Neural progenitor cell (in vitro differentiated cells): Measurements from ENCODE around the gene SEMA7A.

ENCODE experiments used
- CTCF ChIP-seq: fragments of 200-600 bp; sonication (generic); IDR thresholded peaks from 2 replicates; pipeline ENCODE4 v1.5.1; 2017; ENCODE audit warnings: antibody characterized with exemption, mild to moderate bottlenecking
- EZH2 ChIP-seq: fragments of 200-600 bp; sonication (generic); IDR thresholded peaks from 2 replicates; pipeline ENCODE4 v1.6.1; 2017; ENCODE audit warnings: antibody characterized with exemption, mild to moderate bottlenecking, moderate library complexity
- EZH2phosphoT487 ChIP-seq: fragments of 200-600 bp; sonication (generic); IDR thresholded peaks from 2 replicates; pipeline ENCODE4 v1.6.1; 2017; ENCODE audit warnings: antibody characterized with exemption

GRCh38 chr15:74380361-74381189 lies 53.2 kb downstream of the SEMA7A start:
- no peak for TF ChIP-seq CTCF
- no peak for TF ChIP-seq EZH2phosphoT487
- TF ChIP-seq EZH2: no peak
